GM12874 (cell line): ENCODE results near the gene SLC8A1.

Experiments used
- TF ChIP-seq, protein P1 (sequence below): IDR thresholded peaks from 2 replicates; pipeline ENCODE4 v1.5.1; 2011; ENCODE audit warnings: low read depth, mild to moderate bottlenecking, control low read depth, low read length, moderate library complexity; ENCODE audit not compliant: insufficient read depth

The SLC8A1 gene

DNA sequence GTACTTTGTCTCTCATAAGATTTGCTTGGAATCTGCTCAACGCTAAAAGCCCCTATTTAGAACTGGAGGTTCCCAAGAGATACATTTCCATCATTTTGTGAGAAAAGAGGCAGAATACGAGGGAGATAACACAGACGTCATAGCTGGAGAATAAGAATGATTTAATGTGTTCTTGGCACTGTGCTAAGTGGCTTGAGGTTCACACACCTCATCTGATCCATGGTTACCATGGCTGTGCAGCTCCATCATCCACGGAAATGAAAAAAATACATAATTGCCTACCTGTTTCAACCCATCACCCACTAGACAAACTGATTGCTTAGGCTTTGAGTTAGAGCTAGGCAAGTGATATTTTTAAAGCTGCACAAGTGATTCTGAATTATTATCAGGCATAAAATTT is 227.6 kb downstream of the SLC8A1 start:
- TF ChIP-seq, protein P1, sequence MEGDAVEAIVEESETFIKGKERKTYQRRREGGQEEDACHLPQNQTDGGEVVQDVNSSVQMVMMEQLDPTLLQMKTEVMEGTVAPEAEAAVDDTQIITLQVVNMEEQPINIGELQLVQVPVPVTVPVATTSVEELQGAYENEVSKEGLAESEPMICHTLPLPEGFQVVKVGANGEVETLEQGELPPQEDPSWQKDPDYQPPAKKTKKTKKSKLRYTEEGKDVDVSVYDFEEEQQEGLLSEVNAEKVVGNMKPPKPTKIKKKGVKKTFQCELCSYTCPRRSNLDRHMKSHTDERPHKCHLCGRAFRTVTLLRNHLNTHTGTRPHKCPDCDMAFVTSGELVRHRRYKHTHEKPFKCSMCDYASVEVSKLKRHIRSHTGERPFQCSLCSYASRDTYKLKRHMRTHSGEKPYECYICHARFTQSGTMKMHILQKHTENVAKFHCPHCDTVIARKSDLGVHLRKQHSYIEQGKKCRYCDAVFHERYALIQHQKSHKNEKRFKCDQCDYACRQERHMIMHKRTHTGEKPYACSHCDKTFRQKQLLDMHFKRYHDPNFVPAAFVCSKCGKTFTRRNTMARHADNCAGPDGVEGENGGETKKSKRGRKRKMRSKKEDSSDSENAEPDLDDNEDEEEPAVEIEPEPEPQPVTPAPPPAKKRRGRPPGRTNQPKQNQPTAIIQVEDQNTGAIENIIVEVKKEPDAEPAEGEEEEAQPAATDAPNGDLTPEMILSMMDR: no peak

- TF ChIP-seq, protein P1: no peak
These were observed 231.5 kb downstream of the SLC8A1 start for GRCh38 chr2:40220177-40220925.

GRCh38 chr2:40219141-40219540 is 232.7 kb downstream of the SLC8A1 start:
- TF ChIP-seq, protein P1: no peak

DNA sequence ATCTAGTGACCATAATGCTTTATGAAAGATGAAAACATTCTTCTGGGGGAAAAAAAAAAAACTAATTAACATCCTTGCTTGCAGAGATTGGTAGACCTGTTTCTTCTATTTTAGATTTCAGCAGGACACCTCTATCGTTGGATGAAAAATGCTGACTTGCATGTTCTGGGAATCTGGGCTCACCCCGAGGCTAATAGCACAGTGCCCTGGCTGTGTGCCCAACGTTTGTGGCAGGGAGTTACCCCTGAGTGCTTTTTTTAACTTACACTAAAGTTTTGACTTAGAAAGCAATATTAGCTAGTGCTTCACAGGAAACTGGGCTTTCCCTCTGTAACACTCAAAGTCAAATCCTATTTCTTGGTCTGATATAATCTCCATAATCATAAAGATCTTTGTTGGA is 233.2 kb downstream of the SLC8A1 start:
- TF ChIP-seq, protein P1: no peak

DNA sequence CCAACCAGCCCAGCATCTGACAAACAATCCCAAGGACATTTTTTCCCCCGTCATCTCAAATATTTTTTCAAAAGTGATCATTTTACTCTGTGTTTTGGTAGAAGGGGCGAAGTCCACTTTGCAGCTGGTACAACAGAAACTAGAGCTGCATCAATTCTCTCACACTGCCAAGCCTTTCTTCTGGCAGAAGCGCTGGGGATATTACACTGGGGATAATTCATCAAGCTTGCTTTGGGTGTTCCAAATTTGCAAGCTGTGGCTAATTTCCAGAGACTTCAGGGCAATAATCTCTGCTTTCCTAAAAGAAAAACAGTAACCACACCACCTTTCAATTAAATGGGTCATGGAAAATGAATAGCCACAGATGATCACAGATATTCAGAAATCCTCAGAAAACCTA is 238.3 kb downstream of the SLC8A1 start:
- TF ChIP-seq, protein P1: no peak

DNA sequence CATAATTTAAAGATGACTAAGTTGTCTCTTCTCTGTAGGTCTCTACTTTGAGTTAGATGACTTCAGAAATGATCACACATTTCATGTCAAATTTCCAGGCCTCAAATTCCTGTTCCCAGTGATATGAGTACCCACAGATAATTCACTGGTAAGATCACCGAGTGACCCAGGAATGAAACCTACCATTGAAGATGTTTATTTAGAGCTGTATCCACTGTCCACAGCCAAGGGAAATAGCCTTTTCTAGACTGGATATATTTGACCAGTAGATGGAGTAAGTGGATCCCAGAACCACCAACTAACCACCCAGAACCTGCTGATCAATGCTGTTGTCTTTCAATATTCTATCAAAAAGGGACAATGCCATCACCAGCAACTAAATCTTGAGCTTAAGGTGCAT is 238.8 kb downstream of the SLC8A1 start:
- TF ChIP-seq, protein P1: no peak

DNA sequence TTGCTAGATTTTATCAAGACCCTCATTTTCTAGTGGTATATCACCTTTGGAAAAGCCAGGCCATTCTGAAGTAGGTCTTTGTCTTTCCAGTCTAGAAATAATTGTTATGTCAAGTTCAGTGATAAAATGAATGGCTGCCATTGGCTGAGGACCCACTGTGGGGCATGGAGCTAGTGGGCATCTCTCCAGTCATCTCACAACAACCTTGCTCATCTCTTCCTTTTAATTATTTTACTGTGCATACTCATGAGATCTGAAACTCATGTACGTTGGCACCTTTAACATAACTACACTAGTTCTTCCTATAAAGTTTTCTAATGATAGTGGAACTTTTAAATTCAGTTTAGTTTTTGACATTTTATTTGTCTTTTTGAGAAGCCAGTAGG is 240.9 kb downstream of the SLC8A1 start:
- TF ChIP-seq, protein P1: no peak
